SK-N-SH (cell line): ENCODE results near the gene C19orf44.

Experiments
- EZH2phosphoT487 ChIP-seq: fragments of 200-600 bp; sonication (generic); IDR thresholded peaks from 2 replicates; pipeline ENCODE4 v1.6.1; 2017; ENCODE audit warnings: low read depth, mixed run types, mild to moderate bottlenecking, antibody characterized with exemption, moderate library complexity, borderline replicate concordance
- GABPA ChIP-seq: IDR thresholded peaks from 2 replicates; pipeline ENCODE4 v1.4.0; 2012; ENCODE audit warnings: low read depth, mild to moderate bottlenecking
- IRF3 ChIP-seq: fragments of 150-350 bp; IDR thresholded peaks from 2 replicates; pipeline ENCODE4 v1.6.1; 2016; ENCODE audit warnings: mild to moderate bottlenecking, low read depth, low read length
- MAX ChIP-seq: IDR thresholded peaks from 2 replicates; pipeline ENCODE4 v1.4.0; 2012; ENCODE audit warnings: low read depth
- MXI1 ChIP-seq: IDR thresholded peaks from 2 replicates; pipeline ENCODE4 v1.6.1; 2012; ENCODE audit warnings: mild to moderate bottlenecking, low read depth, low read length, improper control_type of control experiment
- POLR2AphosphoS5 ChIP-seq: IDR thresholded peaks from 2 replicates; pipeline ENCODE4 v1.6.1; 2012; ENCODE audit warnings: low read depth, low read length
- RCOR1 ChIP-seq: fragments of 150-350 bp; IDR thresholded peaks from 2 replicates; pipeline ENCODE4 v1.6.1; 2017; ENCODE audit warnings: antibody characterized with exemption, low read length
- RFX5 ChIP-seq: IDR thresholded peaks from 2 replicates; pipeline ENCODE4 v1.6.1; 2012; ENCODE audit warnings: mild to moderate bottlenecking, improper control_type of control experiment, low read length
- RXRA ChIP-seq: IDR thresholded peaks from 2 replicates; pipeline ENCODE4 v1.4.0; 2012; ENCODE audit warnings: low read depth, mild to moderate bottlenecking, borderline replicate concordance
- TF ChIP-seq, protein P1 (sequence below): fragments of 200-600 bp; sonication (generic); IDR thresholded peaks from 2 replicates; pipeline ENCODE4 v1.6.1; 2017; ENCODE audit warnings: antibody characterized with exemption, mild to moderate bottlenecking, moderate library complexity
- TF ChIP-seq, protein P2 (sequence below): IDR thresholded peaks from 2 replicates; pipeline ENCODE4 v1.4.0; 2012; ENCODE audit warnings: low read depth, borderline replicate concordance
- TF ChIP-seq, protein P3 (sequence below): IDR thresholded peaks from 2 replicates; pipeline ENCODE4 v1.6.1; 2012; ENCODE audit warnings: mild to moderate bottlenecking, low read depth, low read length, moderate library complexity

DNA sequence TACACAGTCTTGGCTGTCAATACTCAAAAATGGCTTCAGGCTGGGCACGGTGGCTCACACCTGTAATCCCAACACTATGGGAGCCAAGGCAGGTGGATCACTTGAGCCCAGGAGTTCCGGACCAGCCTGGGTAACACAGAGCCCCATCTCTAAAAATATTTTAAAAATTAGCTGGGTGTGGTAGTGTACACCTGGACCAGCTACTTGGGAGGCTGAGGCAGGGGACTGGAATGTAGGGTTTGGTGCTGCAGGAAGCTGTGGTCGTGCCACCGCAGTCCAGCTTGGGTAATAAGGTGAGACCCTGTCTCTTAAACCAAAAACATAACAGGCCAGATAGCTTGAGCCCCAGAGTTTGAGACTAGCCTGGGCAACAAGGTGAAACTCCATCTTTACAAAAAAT, 52.8 kb downstream of the C19orf44 start:
- TF ChIP-seq, protein P1, sequence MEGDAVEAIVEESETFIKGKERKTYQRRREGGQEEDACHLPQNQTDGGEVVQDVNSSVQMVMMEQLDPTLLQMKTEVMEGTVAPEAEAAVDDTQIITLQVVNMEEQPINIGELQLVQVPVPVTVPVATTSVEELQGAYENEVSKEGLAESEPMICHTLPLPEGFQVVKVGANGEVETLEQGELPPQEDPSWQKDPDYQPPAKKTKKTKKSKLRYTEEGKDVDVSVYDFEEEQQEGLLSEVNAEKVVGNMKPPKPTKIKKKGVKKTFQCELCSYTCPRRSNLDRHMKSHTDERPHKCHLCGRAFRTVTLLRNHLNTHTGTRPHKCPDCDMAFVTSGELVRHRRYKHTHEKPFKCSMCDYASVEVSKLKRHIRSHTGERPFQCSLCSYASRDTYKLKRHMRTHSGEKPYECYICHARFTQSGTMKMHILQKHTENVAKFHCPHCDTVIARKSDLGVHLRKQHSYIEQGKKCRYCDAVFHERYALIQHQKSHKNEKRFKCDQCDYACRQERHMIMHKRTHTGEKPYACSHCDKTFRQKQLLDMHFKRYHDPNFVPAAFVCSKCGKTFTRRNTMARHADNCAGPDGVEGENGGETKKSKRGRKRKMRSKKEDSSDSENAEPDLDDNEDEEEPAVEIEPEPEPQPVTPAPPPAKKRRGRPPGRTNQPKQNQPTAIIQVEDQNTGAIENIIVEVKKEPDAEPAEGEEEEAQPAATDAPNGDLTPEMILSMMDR, result no peak
- TF ChIP-seq RCOR1, result no peak
- TF ChIP-seq POLR2AphosphoS5, result no peak
- no peak for TF ChIP-seq EZH2phosphoT487
- TF ChIP-seq, protein P2, sequence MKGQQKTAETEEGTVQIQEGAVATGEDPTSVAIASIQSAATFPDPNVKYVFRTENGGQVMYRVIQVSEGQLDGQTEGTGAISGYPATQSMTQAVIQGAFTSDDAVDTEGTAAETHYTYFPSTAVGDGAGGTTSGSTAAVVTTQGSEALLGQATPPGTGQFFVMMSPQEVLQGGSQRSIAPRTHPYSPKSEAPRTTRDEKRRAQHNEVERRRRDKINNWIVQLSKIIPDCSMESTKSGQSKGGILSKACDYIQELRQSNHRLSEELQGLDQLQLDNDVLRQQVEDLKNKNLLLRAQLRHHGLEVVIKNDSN, result no peak
- TF ChIP-seq, protein P3, sequence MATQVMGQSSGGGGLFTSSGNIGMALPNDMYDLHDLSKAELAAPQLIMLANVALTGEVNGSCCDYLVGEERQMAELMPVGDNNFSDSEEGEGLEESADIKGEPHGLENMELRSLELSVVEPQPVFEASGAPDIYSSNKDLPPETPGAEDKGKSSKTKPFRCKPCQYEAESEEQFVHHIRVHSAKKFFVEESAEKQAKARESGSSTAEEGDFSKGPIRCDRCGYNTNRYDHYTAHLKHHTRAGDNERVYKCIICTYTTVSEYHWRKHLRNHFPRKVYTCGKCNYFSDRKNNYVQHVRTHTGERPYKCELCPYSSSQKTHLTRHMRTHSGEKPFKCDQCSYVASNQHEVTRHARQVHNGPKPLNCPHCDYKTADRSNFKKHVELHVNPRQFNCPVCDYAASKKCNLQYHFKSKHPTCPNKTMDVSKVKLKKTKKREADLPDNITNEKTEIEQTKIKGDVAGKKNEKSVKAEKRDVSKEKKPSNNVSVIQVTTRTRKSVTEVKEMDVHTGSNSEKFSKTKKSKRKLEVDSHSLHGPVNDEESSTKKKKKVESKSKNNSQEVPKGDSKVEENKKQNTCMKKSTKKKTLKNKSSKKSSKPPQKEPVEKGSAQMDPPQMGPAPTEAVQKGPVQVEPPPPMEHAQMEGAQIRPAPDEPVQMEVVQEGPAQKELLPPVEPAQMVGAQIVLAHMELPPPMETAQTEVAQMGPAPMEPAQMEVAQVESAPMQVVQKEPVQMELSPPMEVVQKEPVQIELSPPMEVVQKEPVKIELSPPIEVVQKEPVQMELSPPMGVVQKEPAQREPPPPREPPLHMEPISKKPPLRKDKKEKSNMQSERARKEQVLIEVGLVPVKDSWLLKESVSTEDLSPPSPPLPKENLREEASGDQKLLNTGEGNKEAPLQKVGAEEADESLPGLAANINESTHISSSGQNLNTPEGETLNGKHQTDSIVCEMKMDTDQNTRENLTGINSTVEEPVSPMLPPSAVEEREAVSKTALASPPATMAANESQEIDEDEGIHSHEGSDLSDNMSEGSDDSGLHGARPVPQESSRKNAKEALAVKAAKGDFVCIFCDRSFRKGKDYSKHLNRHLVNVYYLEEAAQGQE, result no peak
- TF ChIP-seq RFX5, result no peak
- no peak for TF ChIP-seq IRF3
- no peak for TF ChIP-seq RXRA
- no peak for TF ChIP-seq MAX
- no peak for TF ChIP-seq GABPA
- TF ChIP-seq MXI1, result no peak
